Fibroblast of skin of left quadriceps (primary cell): Measurements from ENCODE around the gene LMNTD2.
A peak's percentile ranks its signal among the peaks of the same experiment; 100 is the strongest.

ENCODE experiments used
- DNase-seq, 2 experiments: peaks; one replicate each; pipeline ENCODE4 v3.0.0-alpha.2; 2013; ENCODE audit warnings: low read depth in 2 of 2

LMNTD2 gene, protein sequence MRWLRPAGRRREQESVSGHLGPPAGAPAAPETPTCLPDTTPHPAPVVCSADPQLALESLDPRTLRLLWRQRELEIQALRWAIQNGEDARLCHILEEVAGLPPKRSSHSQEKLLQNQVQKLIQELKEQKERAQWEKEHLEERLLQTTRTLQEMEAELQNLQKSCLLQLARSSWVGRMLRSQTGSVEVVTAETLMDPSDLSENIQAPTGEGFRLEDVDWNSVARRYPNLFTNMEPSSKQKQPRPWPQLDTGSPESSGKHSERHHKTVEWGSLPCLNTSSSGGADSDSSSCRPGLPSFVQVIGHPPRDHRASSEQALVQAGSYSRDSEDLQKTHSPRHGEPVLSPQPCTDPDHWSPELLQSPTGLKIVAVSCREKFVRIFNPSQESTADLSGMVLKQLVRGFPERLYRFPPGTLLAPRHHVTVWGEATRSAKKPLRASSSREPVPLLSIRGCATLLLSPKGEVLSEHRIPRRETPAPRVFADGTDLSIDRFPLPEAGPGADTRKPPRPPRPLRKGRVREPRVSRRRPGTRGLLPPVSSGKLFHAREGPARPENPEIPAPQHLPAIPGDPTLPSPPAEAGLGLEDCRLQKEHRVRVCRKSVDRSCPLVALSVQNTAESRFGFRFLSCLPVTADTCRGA

DNA sequence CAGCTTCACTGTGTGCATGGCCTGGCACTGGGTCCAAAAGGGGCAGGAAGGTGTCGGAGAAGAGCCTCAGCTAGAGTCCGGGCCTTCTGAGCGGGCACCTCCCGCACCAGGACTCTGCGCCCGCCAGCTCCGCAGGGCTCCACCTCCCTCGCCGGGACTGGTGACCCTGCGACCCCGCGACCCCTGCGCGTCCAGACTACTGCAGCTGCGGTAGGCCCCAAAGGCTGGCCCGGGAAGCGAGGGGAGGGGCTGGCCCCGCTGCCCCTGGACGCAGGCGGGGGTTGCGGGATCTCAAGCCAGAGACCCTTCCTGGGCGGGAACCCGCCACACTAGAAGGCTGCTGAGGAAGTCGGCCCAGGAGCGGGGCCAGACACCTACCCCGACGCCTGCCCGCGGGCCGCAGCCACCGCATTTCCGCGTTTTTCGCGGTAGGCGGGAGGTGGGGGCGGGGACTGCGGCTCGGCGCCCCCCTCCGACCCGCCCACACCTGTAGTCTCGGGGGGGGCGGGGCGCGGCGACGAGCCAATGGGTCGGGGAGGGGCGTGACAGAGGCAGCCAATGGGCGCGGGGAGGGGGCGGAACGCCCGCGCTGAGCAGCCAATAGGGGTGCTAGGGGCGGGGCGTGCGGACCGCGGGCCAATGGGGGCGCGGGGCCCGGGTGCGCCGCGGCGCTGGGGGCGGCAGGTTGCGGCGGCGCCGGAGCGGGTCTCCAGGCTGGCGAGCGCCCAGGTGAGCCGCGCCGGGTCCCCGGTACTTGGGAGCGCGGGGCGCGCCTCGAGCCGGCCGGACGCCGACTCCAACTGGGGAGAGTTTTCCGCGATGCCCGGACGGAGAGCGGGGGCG lies at the start of gene LMNTD2, which contains the start of gene RASSF7:
Gene LMNTD2, minus strand, starts transcription at position 434 of the 843 bp plus-strand sequence. Its CDS starts 22 bp downstream, at position 412.
Gene RASSF7, plus strand, starts transcription at position 666 of the 843 bp plus-strand sequence. CDS start 799 bp downstream, outside the sequence.
- DNase-seq, result peak; percentile 56 to 61

GRCh38 chr11:609341-609811 lies 48.8 kb upstream of the LMNTD2 start:
- no peak for DNase-seq

- DNase-seq, result no peak
Observed at GRCh38 chr11:608791-609251, 48.3 kb upstream of the LMNTD2 start.

DNA sequence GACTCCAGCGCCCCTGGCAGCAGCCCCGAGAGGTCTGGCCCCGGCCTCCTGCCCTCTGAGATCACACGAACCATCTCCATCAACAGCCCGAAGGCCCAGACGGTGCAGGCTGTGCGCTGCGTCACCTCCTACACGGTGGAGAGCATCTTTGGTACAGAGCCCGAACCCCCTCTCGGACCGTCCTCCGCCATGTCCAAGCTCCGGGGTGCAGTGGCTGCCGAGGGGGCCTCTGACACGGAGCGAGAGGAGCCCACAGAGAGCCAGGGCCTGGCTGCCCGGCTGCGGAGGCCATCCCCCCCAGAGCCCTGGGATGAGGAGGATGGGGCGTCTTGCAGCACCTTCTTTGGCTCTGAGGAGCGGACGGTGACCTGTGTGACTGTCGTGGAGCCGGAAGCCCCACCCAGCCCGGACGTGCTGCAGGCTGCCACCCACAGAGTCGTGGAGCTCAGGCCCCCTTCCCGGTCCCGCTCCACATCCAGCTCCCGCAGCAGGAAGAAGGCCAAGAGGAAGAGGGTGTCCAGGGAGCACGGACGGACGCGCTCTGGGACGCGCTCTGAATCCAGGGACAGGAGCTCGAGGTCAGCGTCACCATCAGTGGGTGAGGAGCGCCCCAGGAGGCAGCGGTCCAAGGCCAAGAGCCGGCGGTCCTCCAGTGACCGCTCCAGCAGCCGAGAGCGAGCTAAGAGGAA lies 47.6 kb upstream of the LMNTD2 start:
- DNase-seq, result no peak

GRCh38 chr11:607020-607780 lies 46.7 kb upstream of the LMNTD2 start:
- no peak for DNase-seq

- no peak for DNase-seq
Observed at GRCh38 chr11:606245-606644, 45.7 kb upstream of the LMNTD2 start.

DNA sequence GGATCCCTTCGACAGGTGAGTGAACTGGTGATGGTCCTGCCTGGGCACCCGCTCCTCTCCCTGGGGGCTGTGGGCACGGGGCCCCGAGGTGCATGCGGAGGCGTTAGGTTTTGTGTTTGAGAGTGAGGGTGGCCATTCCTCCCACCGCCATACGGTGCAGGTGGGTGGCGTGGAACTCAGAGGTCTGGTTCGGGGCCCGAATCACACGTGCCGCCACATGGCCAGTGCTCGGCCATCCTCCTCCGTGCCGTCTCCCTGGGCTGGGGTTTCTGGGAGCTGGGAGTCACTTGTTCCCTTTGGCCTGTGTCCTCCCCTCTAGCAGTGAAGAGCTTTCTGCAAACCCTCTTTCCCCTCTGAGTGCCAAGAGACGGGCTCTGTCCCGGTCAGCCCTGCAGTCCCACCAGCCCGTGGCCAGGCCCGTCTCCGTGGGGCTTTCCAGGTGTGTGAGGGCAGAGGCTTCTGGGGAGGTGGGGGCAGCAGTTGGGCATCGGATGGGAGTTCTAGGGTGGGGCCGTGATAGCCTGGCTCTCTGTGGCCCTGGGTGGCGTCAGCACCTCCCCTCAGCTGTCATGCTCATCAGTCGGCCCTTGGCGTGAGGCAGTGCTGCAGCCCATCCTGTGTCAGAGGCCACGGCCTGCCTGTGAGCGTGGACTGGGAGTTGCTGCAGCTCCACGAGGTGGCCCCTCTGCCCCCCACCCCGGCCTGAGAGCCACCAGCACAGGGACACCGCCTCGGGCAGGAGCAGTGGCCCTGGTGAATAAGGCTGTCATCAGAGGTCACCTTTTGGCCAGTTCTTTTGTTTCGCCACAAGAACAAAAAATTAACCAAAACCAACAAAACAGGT lies 45.0 kb upstream of the LMNTD2 start:
- DNase-seq, result no peak

- no peak for DNase-seq
Observed at GRCh38 chr11:603154-603553, 42.6 kb upstream of the LMNTD2 start.

DNA sequence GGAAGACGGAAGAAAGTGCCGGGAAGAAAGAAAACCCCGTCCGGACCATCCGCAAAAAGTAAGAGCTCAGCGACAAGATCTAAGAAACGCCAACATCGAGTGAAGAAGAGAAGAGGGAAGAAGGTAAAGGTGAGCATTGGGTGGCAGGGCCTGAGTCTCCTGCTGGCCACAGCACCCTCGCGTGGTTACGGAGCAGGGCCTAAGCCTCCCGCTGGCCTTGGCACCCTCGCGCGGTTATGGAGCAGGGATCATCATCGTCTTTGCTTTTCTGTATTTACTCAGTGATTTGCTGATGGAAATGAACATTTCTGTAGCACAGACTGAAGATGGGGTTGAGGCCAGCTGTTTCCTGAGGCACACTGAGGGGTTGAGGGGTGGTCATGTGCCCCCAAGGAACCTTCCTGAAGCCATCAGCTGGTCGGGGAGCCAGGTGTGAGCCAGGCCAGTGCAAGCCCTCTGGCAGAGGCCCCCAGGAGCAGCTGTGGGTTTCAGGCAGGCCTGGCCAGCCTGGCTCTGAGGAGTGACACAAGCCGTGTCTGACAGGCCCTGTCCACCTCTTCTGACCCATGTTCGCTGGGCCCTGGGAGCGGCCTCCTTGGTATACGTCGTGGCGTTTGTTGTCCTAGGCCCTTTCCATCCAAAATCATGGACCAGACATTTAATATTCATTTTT lies 41.2 kb upstream of the LMNTD2 start:
- DNase-seq, result no peak

- no peak for DNase-seq
Observed at GRCh38 chr11:598005-598680, 37.6 kb upstream of the LMNTD2 start.

- DNase-seq, result no peak
Observed at GRCh38 chr11:597166-597725, 36.7 kb upstream of the LMNTD2 start.

DNA sequence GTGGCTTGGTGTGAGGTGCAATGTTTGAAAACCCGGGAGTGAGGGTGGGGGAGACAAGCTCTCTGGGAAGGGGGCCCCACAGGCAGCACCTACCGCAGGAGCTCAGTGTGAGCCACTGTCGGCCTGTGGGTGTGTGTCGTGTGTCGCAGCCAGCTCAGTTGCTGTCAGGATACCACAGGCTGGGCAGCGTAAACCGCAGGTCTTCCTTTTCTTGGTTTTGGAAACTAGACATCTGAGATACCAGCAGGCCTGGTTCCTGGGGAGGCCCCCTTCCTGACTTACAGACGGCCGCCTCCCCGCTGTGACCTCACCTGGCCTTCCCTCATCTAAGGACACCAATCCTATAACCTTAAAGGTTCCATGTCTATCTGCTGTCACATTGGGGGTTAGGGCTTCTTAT lies 35.8 kb upstream of the LMNTD2 start:
- no peak for DNase-seq

DNA sequence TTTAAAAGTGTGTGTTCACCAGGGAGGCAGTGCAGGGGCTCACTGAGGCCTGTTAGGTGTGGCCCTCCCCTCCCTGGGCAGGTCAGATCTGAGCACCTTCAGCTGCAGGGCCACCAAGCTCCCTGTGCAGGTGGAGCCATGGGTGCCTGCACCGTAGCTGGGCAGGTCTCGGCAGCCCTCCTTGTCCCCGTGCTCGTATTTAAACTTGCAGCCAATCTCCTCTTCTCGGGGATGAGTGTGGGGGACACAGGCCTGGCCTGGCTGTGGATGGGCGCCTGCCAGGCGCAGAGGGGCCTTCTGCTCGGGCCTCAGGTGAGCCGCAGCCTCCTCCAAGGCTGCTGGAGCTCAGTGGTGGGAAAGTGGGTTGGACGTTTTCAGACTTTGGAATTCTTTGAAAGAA lies 34.9 kb upstream of the LMNTD2 start:
- no peak for DNase-seq

DNA sequence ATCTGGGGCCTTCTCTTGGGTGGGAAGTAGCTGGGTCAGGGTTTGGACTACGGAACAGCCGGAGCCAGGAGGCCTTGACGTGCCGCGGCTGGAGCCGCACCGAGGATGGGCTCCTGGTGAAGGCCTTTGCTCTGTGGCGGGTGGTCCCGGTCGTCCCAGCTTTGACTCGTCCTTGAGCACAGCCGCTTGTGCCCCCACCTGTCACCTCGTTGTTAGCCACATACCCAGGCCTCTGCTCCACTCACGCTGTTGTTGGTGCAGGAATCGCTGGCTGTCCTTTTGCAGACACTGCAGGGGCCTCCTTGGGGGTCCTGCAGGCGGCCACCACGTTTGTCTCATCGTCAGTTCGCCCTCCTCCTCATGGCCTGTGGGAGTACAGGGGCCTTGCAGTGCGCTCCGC lies 32.8 kb upstream of the LMNTD2 start:
- DNase-seq, result no peak

- DNase-seq, result no peak
Observed at GRCh38 chr11:592918-593317, 32.4 kb upstream of the LMNTD2 start.

- DNase-seq, result no peak
Observed at GRCh38 chr11:592501-592900, 32.0 kb upstream of the LMNTD2 start.

DNA sequence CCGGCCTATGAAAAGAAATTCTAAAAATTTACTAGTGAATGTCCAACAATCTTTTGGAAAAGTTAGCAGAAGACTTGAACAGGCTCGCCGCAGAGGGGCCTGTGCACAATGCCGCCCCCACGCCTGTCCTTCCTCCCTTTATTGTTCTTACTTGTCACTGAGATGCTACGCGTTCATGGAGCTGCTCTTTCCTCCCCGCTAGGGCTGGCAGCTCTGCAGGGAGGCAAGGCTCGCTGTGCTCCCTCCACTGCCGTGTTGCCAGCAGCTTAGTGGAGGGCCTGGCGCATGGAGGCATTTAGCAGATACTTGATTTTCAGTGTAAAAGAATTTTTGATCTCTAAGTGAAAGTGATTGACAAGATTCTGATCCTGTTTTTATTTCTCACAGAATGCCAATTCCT lies 30.5 kb upstream of the LMNTD2 start:
- DNase-seq, result no peak

DNA sequence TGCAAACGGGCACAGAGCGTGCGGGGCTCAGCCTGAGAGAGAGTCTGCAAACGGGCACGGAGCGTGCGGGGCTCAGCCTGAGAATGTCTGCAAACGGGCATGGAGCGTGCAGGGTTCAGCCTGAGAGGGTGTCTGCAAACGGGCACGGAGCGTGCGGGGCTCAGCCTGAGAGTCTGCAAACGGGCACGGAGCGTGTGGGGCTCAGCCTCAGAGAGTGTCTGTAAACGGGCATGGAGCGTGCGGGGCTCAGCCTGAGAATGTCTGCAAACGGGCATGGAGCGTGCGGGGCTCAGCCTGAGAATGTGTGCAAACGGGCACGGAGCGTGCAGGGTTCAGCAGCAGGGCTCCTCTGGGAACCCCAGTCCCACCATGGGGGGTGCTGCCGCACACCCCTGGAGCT lies 29.3 kb upstream of the LMNTD2 start:
- no peak for DNase-seq
